GM21360 (cell line): ENCODE measurements around the gene TMEM239.
"Not testable (repeated sequence)": the region's sequence is repeated elsewhere in the genome, so short reads cannot be mapped to it uniquely, and the experiment has no call there.

Source experiments
- ATAC-seq: cut with Tn5 transposase; IDR thresholded peaks from one replicate; pipeline ENCODE4 v1.9.1; 2021; ENCODE audit warnings: mild to moderate bottlenecking, moderate library complexity; ENCODE audit not compliant: unreplicated experiment

TMEM239 gene

DNA sequence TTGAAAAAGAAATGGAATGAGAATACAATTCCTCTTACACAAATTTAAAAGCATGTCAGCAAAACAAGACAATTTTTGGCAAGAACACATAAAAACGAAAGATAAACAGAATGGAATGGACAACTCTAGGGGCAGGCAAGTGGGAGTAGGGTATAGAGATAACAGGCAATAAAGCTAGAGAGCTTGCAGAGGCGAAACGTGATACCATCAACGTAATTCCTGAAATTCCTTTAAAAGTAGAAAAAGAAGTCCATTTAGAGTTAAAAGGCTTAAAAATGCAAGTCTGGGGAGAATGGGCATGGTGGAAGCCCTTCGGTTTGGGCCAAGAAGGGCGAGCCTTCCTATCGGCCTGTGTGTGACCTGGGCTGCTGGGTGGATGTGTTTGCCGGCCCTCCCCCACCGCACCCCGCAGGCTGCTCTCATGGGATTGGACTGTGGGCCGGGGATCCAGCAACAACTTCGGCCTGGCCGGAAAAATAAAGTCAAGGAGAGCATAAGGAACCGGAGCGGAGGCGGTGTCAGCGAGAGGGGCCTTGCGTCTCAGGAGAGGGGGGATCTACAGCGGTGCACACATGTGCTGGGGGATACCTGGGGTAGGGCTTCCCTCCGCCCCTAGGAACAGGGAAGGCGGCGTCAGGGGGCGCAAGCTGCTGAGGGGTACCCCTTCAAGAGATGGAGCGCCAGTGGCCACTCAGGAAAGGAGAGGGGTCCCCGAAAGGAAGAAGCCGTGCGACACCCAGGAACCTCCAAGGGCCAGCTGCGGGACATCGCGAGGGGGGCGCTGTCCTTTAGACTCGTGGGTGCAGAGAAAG, 4.1 kb downstream of the TMEM239 start:
- ATAC-seq: no peak

DNA sequence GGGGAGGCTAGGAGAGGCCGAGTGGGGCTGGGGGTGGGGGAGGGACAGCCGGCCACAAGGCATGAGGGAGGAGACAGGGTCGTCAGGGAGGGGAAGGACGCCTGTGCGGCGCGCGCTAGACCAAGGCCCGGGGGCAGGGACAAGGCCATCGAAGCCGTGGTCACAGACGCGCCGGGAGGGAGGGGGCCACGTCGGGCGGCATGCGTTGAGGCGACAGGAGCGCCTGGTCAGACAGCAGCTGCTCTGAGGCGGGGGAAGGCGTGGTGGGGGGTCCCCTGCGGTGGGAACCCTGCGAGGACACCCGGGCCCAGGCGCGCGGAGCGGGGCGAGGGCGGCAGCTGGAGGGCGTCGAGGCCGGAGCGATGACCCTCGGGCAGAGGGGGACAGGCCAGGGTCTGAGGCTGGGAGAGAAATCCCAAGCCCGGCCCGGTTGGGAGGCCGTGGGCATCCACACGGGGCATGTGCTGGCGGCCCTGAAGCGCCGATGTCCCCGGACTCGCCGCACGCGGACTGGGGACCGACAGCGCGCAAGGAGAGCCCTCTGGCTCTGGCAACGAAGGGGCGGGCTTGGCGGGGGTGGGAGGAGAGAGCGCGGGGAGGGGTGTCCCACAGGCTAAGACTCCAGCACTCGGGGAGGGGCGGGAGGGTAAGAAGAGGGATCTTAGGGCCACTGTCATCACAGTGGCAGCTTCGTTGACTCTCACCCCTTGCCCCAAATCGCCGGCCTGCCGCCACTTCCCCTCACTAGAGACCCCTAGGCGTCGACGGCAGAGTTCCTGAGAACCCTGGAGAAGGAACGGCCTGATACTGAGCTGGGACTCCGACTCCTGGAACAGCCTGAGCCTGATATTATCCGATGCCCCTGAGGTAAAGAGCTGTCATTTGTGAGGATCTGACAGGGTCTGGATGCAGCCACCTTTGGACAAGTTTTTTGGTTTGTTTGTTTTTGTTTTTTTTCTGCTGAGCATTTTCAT, 5.0 kb downstream of the TMEM239 start:
- no peak for ATAC-seq

DNA sequence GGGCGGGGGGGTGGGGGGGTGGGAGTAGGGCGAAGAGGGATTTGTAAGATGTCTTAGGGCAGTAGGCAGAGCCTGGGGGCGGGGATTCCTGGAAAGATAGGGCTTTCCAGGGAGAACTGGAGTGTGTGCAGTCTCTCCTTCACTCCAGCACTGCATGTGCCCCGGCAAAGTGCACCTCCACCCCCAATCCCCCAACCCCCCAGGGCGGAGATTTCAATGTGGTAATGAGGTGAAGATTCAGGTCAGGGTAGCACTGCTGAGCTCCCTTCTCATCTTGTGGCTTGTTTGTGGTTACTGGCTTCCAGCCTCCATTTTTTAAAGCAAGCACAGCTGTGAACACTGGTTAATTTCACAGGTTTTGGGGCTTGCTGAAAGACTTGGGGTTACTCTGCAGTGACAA, 5.9 kb downstream of the TMEM239 start:
- ATAC-seq: no peak

DNA sequence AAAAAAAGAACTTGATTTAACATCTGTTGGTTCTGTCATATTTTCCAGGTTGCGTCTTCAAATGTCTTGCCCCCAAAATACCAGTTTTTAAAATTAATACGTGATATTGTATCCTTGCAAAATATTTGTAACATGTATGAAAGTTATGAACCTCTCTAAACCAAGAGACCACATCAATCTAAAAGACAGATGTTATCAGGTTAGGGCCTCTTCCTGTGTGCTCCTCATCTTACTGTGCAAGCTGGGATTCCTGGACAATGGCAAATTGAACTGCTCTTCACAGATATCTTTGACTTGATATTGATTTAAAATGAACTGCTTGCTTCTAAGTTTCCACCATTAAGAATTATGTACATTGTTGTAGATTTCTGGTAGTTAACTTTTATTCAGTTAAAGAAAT, 9.6 kb downstream of the TMEM239 start:
- no peak for ATAC-seq

DNA sequence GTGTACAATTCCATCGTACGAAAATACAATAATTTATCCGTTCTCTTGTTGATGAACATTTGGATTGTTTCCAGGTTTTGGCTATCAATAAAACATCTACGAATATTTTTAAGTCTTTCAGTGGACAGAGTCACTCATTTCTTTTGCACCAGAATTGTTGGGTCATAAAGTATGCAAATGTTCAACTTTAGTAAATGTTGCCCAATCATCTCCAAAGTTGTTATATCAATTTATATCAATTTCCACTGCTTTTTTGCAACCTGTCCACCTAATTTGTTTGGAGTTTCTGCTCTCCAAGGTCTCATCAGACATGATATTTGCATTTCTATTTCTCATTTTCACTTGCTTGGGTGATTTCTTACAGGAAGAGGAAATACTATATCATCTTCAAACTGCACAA, 10.5 kb downstream of the TMEM239 start:
- no peak for ATAC-seq

DNA sequence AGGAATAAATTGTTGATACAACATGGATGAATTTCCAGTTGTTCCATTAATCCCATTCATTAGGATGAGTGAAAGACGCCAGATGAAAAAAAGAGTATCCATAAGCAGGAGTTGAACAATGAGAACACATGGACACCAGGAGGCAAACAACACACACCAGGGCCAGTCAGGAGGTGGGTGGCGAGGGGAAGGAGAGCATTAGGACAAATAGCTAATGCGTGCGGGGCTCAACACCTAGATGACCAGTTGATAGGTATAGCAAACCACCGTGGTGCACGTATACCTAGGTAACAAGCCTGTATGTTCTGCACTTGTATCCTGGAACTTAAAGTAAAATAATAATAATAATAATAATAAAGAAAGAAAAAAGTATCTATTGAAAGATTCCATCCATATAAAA, 13.2 kb downstream of the TMEM239 start:
- no peak for ATAC-seq

DNA sequence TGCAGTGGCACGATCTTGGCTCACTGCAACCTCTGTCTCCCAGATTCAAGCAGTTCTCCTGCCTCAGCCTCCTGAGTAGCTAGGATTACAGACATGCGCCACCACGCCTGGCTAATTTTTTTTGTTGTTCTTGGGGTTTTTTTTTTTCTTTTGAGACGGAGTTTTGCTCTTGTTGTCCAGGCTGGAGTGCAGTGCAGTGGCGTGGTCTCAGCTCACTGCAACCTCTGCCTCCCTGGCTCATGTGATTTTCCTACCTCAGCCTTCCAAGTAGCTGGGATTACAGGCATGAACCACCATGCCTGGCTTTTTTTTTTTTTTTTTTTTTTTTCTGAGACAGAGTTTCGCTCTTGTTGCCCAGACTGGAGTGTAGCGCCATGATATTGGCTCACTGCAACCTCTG, 15.0 kb downstream of the TMEM239 start:
- not testable (repeated sequence) for ATAC-seq

DNA sequence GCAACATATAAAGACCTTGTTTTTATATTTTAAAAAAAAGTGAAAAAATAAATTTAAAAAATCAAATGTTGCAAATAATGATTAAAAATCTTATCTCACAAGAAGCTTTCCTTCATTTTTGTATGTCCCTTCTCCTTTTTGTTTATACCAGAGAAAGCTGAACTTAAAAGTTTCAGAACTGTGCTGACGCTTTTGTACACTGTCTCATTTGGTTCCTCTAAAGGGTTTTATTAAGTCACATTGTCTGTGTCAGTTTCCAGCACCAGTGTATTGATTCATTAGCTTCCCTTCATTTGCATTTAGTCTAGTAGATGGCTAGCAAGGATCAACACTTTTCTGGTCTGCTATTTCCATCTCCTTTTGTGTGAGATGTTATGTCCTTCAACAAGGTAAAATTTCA, 17.6 kb downstream of the TMEM239 start:
- ATAC-seq: no peak

DNA sequence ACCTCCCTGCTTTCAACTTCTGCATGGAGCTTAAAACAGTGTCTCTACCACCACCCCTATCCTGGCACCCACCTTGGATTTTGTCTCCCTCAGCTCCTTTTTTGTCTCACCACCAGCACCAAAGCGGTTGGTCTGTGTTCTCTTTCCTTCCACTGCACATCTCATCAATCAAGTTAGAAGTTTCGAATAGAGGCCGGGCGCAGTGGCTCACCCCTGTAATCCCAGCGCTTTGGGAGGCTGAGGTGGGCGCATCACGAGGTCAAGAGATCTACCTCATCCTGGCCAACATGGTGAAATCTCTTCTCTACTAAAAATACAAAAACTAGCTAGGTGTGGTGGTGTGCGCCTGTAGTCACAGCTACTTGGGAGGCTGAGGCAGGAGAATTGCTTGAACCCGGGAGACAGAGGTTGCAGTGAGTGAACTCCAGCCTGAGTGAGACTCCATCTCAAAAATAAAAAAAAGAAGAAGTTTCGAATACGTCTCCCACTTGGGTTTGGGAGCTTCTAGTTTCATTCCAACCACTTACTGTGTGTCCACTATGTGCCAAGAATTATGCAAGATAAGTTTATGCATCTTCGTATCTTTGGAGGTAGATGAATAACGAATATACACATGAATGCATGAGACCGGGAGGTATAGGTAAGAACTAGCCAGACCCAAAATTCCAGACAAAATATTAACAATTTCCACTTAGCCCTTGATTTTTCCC, 18.4 kb downstream of the TMEM239 start:
- ATAC-seq: no peak

DNA sequence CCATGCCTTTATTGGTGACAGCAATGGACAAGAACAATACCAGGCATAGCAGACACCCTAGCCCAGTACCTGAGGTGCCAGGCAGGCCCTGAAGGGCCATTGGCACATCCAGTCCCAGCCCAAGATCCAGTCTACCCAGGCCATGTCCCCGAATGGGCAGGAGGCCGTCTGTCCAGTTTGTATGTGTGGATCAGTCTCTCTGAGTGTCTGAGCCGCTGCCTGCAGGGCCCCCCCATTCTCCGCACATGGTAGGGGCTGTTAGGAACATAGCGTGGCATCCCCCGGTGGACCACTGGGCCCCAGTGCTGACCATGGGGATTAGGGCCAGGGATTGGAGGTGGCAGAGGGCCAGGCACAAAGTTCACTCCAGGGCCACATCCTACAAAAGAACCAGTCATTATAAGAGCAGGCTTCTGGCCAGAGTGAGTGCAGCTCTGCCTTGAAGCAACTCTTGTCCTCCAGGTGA, 19.2 kb downstream of the TMEM239 start:
- ATAC-seq: no peak

DNA sequence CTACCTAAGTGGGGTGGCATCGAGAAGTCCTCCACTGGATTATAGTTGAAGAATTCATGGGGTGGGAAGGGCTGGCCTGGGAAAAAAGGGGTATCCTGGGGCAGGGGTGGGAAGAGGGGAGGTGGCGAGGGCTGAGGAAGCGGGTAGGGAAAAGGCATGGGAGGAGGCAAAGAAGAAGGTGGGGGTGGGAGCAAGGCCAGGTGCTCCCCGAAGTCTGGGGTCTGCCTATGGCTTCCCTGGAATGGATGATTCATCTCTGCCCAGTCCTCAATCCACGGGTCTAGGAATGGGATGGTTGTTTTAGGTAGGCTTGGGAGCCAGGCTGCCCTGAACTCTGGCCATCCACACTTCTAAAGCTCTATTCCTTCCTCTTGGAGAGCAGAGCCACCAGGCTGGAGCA, 19.9 kb downstream of the TMEM239 start:
- no peak for ATAC-seq

DNA sequence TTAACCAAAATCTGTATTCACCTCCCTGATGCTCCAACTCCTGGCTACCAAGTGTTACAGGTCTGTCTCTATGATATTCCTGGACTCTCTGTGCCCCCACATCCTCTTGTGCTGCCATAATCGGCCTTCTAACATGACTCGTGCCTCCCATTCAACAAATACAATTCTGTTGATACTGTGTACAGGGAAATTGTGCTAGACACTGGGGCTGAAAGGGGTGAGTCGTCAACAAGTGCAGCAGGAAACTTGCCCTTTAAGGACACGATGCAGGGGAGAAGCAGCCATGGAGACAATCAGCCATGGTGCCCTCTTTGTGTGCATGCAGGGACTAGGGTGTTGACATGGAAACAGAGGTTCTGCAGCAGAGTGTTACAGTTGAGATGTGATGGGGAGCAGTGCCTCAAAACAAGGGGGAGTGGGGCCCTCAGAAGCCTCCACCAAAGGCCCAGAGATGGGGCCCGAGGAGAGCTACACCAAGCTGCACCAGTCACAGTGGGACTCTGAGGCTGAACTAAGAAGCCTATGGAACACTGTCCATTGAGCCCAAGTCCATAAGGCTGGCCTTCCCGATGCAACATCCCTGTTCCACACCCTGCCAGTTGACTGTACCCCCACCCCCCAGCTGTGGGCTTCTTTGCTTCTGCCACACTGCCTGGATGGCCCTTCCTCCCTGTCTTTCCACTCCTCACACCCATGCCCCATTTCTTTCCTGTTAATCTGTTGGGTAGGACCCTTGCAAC, 21.2 kb downstream of the TMEM239 start:
- no peak for ATAC-seq

DNA sequence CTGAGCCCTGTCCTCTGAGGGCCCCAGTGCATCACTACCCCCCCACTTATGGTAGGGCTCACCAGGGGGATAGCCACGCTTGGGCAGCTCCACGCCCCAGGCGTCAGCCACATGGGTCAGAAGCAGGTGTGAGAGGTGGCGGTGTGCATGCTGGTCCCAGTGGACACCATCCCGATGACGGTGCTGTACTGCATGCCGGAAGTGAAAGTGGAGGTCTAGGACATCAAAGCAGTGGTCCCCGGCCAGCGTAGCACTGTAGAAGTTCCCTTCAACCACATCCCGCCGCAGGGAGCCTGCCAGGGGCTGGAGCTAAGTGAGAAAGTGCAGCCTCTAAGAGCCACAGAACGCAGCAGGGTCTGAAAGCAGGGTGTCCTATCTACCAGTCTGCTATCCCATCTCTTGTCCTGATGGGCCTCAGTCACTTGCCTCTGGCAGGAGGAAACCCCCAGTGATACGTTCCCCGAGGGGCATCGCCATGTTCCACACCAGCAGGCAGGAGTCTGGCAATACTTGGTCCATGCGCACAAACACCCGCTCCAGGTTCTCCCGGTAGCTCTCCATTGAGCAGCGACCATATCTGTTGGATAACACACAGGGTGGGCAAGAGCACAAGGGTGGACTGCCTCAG, 22.1 kb downstream of the TMEM239 start:
- ATAC-seq: no peak

DNA sequence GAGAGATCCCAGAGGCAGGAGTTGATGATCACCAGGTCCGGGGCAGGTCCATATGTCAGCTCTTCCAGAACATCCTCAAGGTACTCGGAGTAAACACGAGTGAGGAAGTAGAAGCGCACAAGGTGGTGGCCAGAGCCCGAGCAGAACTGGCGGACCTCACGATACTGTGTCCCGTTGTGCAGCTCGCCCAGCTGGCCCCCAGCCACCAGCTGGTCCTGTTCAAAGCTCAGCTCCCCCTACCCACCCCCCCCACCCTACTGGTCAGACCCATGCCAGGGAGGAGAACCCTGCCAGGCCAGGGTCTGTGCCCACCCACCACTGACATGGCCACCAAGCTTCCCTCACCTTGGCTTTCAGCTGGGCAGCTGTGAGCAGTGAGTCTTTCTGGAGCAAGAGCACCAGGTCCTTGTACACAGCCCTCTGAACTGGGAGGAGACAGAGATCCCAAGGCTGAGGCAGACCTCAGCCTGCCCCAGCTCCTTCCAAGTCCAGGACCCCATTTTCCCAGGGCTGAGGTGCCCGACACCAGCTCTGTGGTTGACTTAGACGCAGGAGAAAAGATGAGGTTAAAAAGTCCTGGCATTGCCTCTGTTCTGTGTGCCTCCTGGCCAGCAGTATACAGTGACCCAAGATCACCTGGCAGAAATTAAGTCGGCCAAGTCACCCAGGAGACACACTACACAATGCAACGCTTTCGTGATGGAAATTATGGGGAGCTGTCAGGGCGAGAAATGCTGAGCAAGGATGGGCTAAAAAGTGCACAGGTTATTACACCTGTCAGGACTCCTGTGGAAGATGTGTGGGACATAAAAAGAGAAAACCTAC, 22.9 kb downstream of the TMEM239 start:
- no peak for ATAC-seq

DNA sequence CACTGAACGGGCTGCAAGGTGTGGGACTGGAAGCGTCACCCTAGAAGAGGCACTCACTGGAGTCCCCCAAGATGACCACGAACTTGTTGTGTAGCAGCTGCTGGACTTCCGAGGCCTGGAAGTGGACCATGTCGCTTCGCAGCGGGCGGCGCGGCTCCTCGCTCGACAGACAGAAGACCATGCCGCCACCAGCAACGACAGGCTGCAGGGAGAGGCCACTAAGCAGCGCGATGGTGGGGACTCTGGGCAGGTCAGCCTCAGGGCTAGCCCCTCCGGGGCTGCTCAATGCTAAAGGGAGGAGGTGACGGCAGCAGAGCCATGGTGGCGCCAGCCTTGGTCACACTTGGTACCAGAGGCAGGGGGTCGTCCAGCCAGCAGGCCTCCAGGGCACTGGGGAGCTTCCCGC, 23.6 kb downstream of the TMEM239 start:
- ATAC-seq: no peak

DNA sequence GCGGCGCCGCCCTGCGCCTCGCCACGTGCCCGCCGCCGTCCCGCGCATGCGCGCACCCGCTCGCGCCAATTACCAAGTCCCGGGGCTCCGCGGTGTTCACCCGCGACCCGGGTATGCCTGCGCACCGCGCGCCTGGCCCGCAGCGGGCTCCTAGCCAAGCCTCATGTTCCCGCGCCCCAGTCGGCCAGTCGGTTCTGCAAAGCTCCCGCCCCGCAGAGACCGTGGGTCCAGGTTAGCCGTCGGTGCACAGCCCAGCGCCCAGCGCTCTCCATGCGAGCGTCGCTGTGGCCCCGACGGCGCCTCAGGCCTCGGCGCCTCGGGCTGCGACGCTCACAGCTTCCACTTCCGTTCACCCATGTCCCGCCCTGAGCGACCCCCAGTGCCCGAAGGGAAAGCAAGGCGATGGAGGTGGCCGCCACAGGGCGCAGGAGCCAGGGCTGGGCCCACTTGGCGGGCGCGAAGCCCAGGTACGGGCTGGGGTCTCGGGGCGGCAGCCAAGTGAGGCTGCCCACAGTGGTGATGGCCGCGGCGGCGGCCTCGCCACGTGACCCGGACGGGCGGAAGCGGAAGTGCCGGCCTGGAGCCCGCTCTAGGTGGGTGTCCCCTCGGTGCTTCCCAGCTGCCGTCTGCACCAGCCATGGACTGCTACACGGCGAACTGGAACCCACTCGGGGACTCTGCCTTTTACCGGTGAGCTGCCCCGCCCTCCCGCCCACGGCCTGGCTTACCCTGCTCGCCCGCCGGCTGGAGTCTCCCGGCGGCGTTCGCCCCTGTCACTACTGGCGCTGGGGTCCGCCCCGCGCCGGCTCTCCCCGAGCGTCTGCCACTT, 24.2 kb downstream of the TMEM239 start, which contains the start of the genes PCED1A and VPS16:
Gene PCED1A, minus strand, starts transcription at position 518 of the 829 bp plus-strand sequence. CDS start 743 bp downstream, outside the sequence.
Gene VPS16, plus strand, starts transcription at position 608 of the 829 bp plus-strand sequence. Its CDS starts 30 bp downstream, at position 638.
- ATAC-seq: peak; percentile 92

DNA sequence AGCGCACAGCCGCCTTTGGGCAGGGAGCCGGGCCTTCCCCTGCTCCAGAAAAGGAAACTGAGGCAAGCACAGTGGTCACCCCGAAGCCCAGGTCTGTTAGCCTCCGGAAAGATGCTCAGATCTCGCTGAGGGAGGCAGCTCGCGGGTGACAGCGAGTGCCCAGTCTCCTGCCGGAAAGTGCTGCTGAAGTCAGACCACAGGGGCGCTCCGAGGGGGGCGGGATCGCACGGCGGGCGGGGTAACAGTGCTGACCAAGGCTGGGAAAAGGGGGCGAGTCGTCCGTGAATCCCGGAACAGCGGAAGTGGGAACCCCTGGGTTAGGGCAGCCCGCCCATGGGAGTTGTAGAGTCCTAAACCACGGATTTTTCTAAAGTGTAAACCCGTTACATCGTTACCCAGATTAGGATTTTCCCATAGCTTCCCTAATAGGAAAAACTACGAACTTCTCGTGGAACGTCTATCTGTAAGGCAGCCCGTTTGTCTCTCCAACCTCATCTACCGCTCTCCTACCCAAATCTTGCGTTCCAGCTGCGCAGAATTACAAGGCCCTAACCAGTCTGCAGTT, 24.9 kb downstream of the TMEM239 start:
- ATAC-seq: peak; percentile 16

DNA sequence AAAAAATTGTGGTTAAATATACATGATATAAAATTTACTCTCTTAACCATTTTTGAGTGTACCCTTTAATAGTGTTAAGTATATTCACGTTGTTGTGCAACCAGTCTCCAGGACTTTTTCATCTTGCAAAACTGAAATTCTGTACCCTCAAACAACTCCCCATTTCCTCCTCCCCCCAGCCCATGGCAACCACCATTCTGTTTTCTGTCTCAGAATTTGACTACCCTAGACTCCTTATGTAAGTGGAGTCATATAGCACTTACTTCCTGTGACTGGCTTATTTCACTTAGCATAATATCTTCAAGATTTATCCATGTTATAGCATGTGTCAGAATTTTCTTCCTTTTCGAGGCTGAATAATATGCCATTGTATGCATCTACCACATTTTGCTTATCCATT, 29.4 kb downstream of the TMEM239 start:
- ATAC-seq: no peak
